Osteoblast (primary cell): Measurements from ENCODE around the gene CREB5. TPM values are rescaled to one million over a fixed set of nuclear protein-coding genes. Genes with fewer than 3 reads are reported as not detected.

Source experiments
- DNase-seq: peaks from one replicate; pipeline ENCODE4 v3.0.0; 2011; ENCODE audit warnings: low spot score, mixed read lengths; ENCODE audit not compliant: insufficient read length; ENCODE audit errors: missing footprints
- H2AFZ ChIP-seq: 2 replicates; pipeline ENCODE4 v1.6.0; 2011; ENCODE audit warnings: mild to moderate bottlenecking, low read length
- H3K27ac ChIP-seq: 2 replicates; pipeline ENCODE4 v1.5.1; 2011; ENCODE audit warnings: mild to moderate bottlenecking, low read depth, low read length, moderate library complexity
- H3K27me3 ChIP-seq: 2 replicates; pipeline ENCODE4 v1.6.0; 2012; ENCODE audit warnings: mild to moderate bottlenecking, control low read depth, inconsistent platforms, low read length, moderate library complexity; ENCODE audit not compliant: insufficient read depth
- H3K36me3 ChIP-seq: 2 replicates; pipeline ENCODE4 v1.5.1; 2011; ENCODE audit warnings: mild to moderate bottlenecking, low read length, control low read depth, moderate library complexity; ENCODE audit not compliant: insufficient read depth
- H3K4me1 ChIP-seq: 2 replicates; pipeline ENCODE4 v1.5.1; 2011; ENCODE audit warnings: mild to moderate bottlenecking, low read length, control low read depth, moderate library complexity; ENCODE audit not compliant: insufficient read depth
- H3K4me2 ChIP-seq: 2 replicates; pipeline ENCODE4 v1.6.0; 2011; ENCODE audit warnings: mild to moderate bottlenecking, low read length; ENCODE audit not compliant: insufficient read depth
- H3K4me3 ChIP-seq: fragments of 200-600 bp; sonication (generic); 3 replicates; pipeline ENCODE4 v1.5.1; 2012; ENCODE audit warnings: mild to moderate bottlenecking, low read length, inconsistent platforms; ENCODE audit not compliant: insufficient read depth
- H3K79me2 ChIP-seq: 2 replicates; pipeline ENCODE4 v1.6.0; 2012; ENCODE audit warnings: mild to moderate bottlenecking, low read length, control low read depth, inconsistent platforms; ENCODE audit not compliant: insufficient read depth
- H3K9me3 ChIP-seq: 2 replicates; pipeline ENCODE4 v1.5.1; 2011; ENCODE audit warnings: low read depth, low read length, control low read depth
- H4K20me1 ChIP-seq: 2 replicates; pipeline ENCODE4 v1.6.0; 2012; ENCODE audit warnings: mild to moderate bottlenecking, low read length, control low read depth; ENCODE audit not compliant: insufficient read depth
- CTCF ChIP-seq: IDR thresholded peaks from 2 replicates; pipeline ENCODE4 v1.5.1; 2011; ENCODE audit warnings: mild to moderate bottlenecking, low read depth, low read length, moderate library complexity; ENCODE audit errors: extremely low read depth
- total RNA-seq: library from RNA; depleted of rRNA; stranded (reverse); fragments of >200 nt; gene quantifications from 2 replicates; pipeline ENCODE4 v1.2.3, GENCODE V29; 2012

CREB5 gene
- total RNA-seq, 1 donor = 5.1 TPM

- no peak overlapping the region for H3K27ac ChIP-seq
- no peaks in the 10 kb centered on the region for H3K36me3 ChIP-seq
- TF ChIP-seq CTCF = no peak
- no peaks in the 10 kb centered on the region for H3K9me3 ChIP-seq
- no peaks in the 10 kb centered on the region for H4K20me1 ChIP-seq
- no peak overlapping the region for H3K4me2 ChIP-seq
- DNase-seq = no peak
- no peaks in the 10 kb centered on the region for H3K79me2 ChIP-seq
- H3K27me3 ChIP-seq = no peaks in the 10 kb centered on the region
- no peak overlapping the region for H3K4me3 ChIP-seq
- no peak overlapping the region for H2AFZ ChIP-seq
- H3K4me1 ChIP-seq = no peaks in the 10 kb centered on the region
Observed at GRCh38 chr7:28638914-28639313, 226.6 kb downstream of the CREB5 start.

DNA sequence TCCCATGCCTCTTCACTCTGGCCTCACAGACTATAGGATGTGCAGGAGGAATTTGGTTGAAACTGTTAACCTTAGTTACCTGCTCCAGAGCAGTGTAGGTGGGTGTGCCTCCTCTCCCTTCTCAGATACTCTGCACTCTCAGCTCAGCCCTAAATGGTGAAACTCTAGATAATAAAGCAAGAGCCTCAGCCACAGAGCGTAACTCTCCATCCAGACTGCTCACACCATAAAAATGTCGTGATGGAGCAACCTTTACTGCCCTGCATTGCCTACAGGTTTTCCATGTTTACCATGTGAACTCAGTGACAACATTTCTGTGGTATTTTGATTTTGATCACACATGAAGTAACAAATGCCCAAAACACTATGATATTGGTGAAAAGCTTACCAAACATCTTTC, 227.7 kb downstream of the CREB5 start:
- no peak overlapping the region for H3K4me2 ChIP-seq
- H3K9me3 ChIP-seq = no peaks in the 10 kb centered on the region
- H3K36me3 ChIP-seq = no peaks in the 10 kb centered on the region
- no peaks in the 10 kb centered on the region for H3K4me1 ChIP-seq
- H3K27me3 ChIP-seq = no peaks in the 10 kb centered on the region
- H2AFZ ChIP-seq = no peak overlapping the region
- no peak for TF ChIP-seq CTCF
- DNase-seq = no peak
- no peak overlapping the region for H3K27ac ChIP-seq
- H3K79me2 ChIP-seq = no peaks in the 10 kb centered on the region
- no peak overlapping the region for H3K4me3 ChIP-seq
- H4K20me1 ChIP-seq = no peaks in the 10 kb centered on the region

GRCh38 chr7:28641752-28642545, 229.6 kb downstream of the CREB5 start:
- Histone ChIP-seq H3K4me2 (no peak overlapping the region), H3K9me3 (no peaks in the 10 kb centered on the region), H3K79me2 (no peaks in the 10 kb centered on the region), H3K4me1 (no peaks in the 10 kb centered on the region), H3K4me3 (no peak overlapping the region), H3K27ac (no peak overlapping the region), H4K20me1 (no peaks in the 10 kb centered on the region), H3K27me3 (no peaks in the 10 kb centered on the region), H2AFZ (no peak overlapping the region), H3K36me3 (no peaks in the 10 kb centered on the region)
- TF ChIP-seq CTCF = no peak
- DNase-seq = no peak

DNA sequence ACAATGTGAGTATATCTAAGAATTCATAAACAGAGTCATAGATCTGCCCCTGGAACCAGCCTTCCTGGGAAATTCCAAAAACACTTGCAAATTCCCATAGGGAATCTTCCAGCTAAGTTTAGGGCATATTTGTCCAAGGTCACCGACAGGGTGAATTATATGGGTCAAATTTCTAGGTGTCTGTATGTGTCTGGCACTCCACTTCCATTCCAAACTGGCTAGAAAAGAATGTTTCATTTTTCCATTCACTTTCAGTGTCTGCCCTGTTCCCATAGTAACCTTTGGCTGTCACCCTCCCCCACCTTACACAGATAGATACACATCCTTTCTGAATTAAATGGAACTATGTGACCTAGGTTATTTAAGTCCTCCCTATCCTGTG, 230.9 kb downstream of the CREB5 start:
- H4K20me1 ChIP-seq = no peaks in the 10 kb centered on the region
- no peaks in the 10 kb centered on the region for H3K4me1 ChIP-seq
- no peak for DNase-seq
- no peaks in the 10 kb centered on the region for H3K9me3 ChIP-seq
- H3K36me3 ChIP-seq = no peaks in the 10 kb centered on the region
- no peak overlapping the region for H3K4me3 ChIP-seq
- no peaks in the 10 kb centered on the region for H3K27me3 ChIP-seq
- no peak overlapping the region for H3K27ac ChIP-seq
- no peak for TF ChIP-seq CTCF
- no peaks in the 10 kb centered on the region for H3K79me2 ChIP-seq
- H3K4me2 ChIP-seq = no peak overlapping the region
- H2AFZ ChIP-seq = no peak overlapping the region
